Activated CD8-positive, alpha-beta memory T cell treated with anti-CD3 and anti-CD28 coated beads for 36 hours (primary cell): ENCODE measurements around the gene EPHA10. TPM values are rescaled to one million over a fixed set of nuclear protein-coding genes. Genes with fewer than 3 reads are reported as not detected.

ENCODE experiments used
- CTCF ChIA-PET: fragments of 350-600 bp; sonication (Branson Sonifier 250); formaldehyde crosslinking; loops from one replicate; lab custom pipeline; 2021; ENCODE audit warnings: antibody characterized with exemption; lab: Charles Lee
- POLR2A ChIA-PET: fragments of 350-600 bp; sonication (Branson Sonifier 250); formaldehyde crosslinking; loops from one replicate; lab custom pipeline; 2021; ENCODE audit warnings: antibody characterized with exemption; lab: Charles Lee
- total RNA-seq, 2 experiments: library from RNA; stranded (reverse); gene quantifications; one replicate each; pipeline ENCODE4 v1.2.3, GENCODE V29; 2021

The EPHA10 gene
- total RNA-seq, 2 experiments from 2014 or later, result 0.19 TPM; not detected in 1

DNA sequence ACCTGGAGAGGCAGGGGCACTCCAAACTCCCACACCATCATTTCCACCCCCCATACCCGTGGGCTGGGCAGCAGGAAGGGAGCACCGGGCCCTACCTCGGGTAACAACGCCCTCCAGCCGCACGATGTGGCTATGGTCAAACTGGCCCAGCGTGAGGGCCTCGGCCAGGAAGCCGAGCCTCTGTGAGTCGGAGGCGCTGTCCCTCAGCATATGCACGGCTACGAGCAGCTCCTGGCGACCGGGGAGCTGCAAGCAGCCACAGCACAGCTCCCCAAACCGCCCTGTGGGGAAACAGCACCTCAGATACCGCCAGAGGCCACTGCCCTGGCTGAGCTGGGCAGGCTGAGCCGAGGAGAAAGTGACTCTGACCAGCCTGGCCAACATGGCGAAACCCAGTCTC lies 43.4 kb downstream of the EPHA10 start:
- ChIA-PET POLR2A (no interaction called here), CTCF (no interaction called here)

DNA sequence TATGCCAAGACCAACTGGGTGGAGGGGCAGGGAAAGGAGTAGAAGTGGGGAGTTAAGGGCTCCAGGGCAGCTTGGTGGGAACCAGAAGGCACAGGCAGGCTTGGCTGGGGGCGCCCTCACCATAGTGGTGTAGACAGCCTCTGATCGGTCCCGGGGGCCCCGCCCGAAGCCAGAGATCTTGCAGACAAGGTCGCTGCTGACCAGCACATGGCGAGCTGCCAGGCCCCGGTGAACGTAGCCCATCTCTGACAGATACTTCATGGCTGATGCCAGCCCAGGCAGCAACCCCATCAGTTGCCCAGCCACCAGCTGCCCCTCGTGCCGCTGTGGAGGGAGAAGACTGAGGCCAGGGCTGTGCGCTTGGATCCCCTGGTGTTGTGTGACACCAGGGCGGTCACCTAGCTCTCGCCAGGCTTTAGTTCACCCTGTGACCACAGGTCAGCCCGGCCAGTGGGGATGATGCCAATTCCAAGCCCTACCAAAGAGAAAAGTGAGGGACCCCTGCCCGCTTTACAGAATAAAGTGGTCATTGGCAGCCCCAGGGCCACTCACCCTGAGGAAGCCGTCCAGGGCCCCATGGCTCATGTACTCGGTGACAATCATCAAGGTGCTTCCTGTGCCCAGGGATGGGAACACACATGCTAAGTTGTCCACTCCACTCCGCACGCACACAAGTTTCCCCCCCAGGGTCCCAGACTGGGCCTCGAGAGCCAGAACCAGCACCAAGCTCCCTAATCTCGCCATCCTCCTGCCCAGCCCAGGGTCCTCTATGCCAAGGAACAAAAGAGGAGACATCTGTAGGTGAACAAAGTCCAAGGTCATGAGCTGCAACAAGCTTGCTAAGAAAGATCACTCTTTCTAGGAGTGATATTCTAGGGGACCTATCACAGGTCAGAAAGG lies 44.4 kb downstream of the EPHA10 start:
- CTCF ChIA-PET, result interaction anchor here (0.7 kb wide), 1 partner anchor 34 kb away, joined by 4 read pairs; no protein-coding TSS in a partner anchor
- POLR2A ChIA-PET, result no interaction called here

DNA sequence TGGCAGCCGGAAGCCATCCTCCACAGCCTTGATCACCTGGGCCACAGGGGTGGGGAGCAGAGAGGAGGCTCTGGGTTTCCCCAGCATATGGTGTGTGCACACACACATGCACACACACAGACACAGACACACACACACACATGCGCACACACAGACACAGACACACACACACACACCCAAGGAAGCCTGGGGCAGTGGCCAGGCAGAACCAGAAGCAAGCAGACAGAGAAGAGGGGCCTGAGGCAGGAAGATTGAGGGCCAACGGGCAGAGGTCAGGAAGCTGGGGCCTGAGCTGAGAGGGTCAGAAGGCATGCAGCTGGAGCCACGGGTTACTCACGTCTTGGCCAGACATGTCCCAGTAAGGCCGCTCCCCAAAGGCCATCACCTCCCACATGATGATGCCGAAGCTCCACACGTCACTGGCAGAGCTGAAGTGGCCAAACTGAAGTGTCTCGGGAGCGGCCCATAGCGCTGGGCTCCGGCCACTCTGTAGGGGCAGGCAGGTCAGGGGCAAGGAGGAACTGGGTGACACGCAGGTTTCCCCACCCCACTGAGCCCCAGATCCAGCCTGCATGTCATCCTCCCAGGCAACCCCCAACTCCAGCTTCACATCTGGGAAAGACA lies 45.2 kb downstream of the EPHA10 start:
- CTCF ChIA-PET, result no interaction called here
- POLR2A ChIA-PET, result no interaction called here

- ChIA-PET POLR2A (no interaction called here), CTCF (no interaction called here)
These were observed 45.9 kb downstream of the EPHA10 start for GRCh38 chr1:37718901-37719571.

- ChIA-PET CTCF (no interaction called here), POLR2A (no interaction called here)
These were observed 46.6 kb downstream of the EPHA10 start for GRCh38 chr1:37718181-37718900.

DNA sequence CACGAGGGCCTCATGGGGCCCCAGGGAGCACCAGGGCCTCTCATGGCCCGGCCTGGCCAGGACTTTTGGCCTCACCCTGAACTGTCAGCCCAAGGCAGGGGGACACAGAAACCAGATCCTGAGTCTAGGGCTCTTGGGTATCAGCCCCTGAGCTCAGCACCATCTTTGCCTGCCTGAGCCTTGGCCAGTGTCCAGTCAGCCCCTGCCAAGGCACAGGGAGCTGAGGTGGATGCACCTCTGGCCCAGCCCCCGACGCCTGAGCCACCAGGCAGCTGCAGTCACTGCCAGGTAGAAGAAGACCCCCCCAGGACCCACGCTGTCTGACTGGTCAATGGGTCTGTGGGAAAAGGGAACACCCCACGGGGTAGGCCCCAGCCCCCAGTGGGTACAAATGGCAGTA lies 47.3 kb downstream of the EPHA10 start:
- CTCF ChIA-PET, result no interaction called here
- POLR2A ChIA-PET, result no interaction called here

DNA sequence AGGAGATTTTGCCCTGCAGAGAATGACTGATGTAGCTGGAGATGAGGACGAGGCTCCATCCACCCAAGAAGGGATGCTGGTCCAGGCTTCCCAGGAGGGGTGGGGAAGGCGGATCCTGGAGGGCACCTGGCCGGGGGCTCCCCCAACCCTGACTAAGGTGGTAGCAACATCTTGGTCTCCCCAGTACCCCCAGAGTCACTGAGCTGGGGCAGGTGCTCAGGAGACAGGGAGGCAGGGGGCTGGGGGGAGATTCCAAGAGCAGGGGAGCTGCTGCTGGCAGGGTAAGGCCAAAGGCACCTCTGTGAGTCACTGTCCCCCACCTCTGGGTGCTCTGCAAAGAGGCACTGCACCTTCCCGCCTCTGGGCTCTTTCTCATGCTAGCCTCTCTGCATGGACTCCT lies 48.6 kb downstream of the EPHA10 start:
- CTCF ChIA-PET, result no interaction called here
- POLR2A ChIA-PET, result no interaction called here

- ChIA-PET CTCF (no interaction called here), POLR2A (no interaction called here)
These were observed 50.2 kb downstream of the EPHA10 start for GRCh38 chr1:37714689-37715088.

DNA sequence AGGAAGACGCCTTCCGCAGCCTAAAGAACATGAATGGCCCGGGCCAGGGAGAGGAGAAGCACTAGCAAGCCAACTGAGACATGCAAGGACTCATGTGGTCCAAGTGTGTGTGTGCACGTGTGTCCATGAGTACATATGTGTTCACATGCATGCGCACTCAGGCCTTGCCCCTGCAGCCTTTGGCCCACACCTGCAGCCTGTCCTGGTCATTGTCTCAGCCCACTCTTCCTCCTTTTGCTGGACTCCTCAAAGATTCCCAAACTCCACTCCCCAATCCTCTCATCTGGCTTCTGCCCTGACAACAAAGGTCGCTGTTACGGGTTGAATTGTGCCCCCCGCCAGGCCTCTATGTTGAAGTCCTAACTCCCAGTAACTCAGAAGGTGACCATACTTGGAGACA lies 50.7 kb downstream of the EPHA10 start:
- POLR2A ChIA-PET, result no interaction called here
- CTCF ChIA-PET, result no interaction called here

GRCh38 chr1:37708471-37708870 lies 56.4 kb downstream of the EPHA10 start:
- POLR2A ChIA-PET, result no interaction called here

DNA sequence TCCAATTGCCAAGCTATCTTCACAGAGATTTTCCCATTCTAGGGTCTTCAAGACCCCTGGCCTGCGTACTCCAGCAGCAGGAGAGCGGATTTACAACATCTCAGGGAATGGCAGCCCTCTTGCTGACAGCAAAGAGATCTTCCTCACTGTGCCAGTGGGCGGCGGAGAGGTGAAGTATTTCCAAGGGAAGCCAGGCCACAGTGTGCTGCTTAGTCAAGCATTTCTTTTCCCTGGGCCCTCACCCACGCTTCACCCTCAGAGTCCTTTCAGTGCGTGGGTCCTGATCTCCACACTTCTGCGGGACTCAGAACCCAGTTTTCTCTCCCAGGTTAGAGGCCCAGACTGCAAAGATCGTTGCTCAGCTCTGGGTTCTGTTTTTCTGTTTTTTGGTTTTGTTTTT lies 59.5 kb downstream of the EPHA10 start:
- CTCF ChIA-PET, result interaction anchor here (0.7 kb wide), 1 partner anchor 35 kb away, joined by 3 read pairs; no protein-coding TSS in a partner anchor

More at GRCh38 chr1:37708471-37708870, 56.4 kb downstream of the EPHA10 start:
- CTCF ChIA-PET, result no interaction called here

DNA sequence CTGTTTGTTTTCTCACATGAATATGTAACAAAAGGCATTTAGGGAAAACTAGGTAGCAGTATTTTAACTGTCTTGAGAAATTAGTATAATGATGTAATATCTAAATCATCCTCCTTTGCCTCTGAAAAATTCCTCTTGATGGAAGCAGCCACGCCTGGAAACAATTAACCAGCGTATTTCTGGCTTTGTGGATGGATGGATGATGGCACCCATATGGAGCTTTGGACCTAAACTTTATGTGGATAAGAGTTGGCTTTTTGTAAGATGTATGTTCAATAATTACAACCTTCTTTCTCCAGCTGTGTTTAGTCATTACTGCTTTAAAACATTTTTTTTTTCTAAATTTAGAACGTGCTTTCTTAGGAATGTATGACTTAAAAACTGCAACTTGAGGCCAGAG lies 60.0 kb downstream of the EPHA10 start:
- POLR2A ChIA-PET, result no interaction called here
- CTCF ChIA-PET, result interaction anchor here (0.7 kb wide), 1 partner anchor 35 kb away, joined by 3 read pairs; no protein-coding TSS in a partner anchor

More for the DNA sequence above, 59.5 kb downstream of the EPHA10 start:
- POLR2A ChIA-PET, result no interaction called here

DNA sequence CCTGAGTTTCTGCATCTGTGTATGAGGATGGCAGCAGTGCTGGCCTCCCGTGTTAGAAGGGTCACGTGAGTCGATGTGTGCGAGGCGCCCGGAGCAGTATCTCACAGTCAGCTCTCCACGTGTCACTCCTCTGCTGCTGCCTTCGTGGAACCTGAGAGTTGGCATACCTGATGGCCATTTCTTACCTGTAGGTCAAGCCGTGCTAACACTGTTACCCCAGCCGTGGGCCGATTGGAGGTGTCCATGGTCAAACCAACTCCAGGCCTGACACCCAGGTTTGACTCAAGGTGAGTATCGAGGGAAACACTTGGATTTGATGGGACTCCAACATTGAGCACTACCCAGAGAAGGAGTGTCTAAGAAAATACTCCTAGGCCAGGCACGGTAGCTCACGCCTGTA lies 61.9 kb downstream of the EPHA10 start:
- POLR2A ChIA-PET, result no interaction called here
- CTCF ChIA-PET, result no interaction called here

GRCh38 chr1:37701051-37701450 lies 63.9 kb downstream of the EPHA10 start:
- ChIA-PET POLR2A (no interaction called here), CTCF (no interaction called here)

DNA sequence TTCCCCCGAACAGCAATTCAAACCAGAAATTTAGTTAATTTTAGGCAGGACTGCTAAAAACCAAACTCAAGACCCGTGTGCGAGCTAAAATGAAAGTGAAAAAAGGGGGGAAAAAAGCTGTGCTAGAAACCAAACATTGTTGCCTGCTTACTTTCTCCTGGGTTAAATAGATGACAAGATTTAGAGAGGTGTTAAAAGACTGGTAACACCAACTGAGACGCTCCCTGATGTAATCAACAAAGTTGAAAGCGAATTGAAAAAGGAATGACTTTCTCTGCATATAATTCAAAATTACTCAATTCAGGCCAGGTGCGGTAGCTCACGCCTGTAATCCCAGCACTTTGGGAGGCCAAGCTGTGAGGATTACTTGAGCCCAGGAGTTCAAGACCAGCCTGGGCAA lies 65.8 kb downstream of the EPHA10 start:
- ChIA-PET CTCF (no interaction called here), POLR2A (interaction anchor here (0.8 kb wide), 1 partner anchor 12 kb away, joined by 3 read pairs; no protein-coding TSS in a partner anchor)

- CTCF ChIA-PET, result no interaction called here
- POLR2A ChIA-PET, result no interaction called here
These were observed 67.2 kb downstream of the EPHA10 start for GRCh38 chr1:37697737-37698136.

- CTCF ChIA-PET, result interaction anchor here (1.0 kb wide), 1 partner anchor 163 kb away, joined by 3 read pairs; no protein-coding TSS in a partner anchor
- POLR2A ChIA-PET, result no interaction called here
These were observed 67.8 kb downstream of the EPHA10 start for GRCh38 chr1:37697090-37697489.

- CTCF ChIA-PET, result interaction anchor here (1.2 to 1.4 kb wide), 2 partner anchors 130 to 167 kb away, joined by 3 read pairs; partner anchors contain the start of gene MTF1
- POLR2A ChIA-PET, result interaction anchor here (0.6 to 0.8 kb wide), 2 partner anchors 73 to 218 kb away, joined by 3 read pairs; partner anchors contain the start of genes EPHA10 and ZC3H12A
These were observed 72.1 kb downstream of the EPHA10 start for GRCh38 chr1:37692834-37693175.
